HG02970 (cell line): Measurements from ENCODE around the gene YAF2.

ENCODE experiments used
- ATAC-seq: cut with Tn5 transposase; IDR thresholded peaks from one replicate; pipeline ENCODE4 v1.9.1; 2021; ENCODE audit warnings: mild to moderate bottlenecking, moderate library complexity, moderate number of reproducible peaks; ENCODE audit not compliant: unreplicated experiment, low FRiP score

The YAF2 gene

DNA sequence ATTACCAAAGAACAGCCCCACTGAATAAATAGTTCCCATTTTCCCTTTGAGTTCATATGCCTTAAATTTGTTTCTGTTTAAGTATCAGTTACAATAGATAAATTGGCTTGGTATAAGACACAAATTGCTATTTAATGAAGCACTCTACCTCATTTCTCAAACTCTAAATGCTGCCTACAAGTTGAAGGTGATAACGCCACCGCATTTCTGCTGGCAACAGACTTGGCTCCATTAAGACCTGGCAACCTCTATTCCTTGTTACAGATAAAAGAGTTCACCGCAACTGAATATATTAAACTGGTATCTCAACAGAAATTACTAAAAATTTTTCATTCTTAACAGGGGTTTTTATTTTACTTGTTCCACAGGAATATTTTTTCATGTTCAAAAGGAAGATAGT lies 129.0 kb downstream of the YAF2 start:
- ATAC-seq = no peak
